Gastroesophageal sphincter (tissue), 3 donors: ENCODE results near the gene CMSS1.

ENCODE experiments used
- CTCF ChIP-seq, 4 experiments: fragments of 200-600 bp in 2 of 4; fragments of 450-650 bp in 2 of 4; sonication (generic) in 1 of 4; IDR thresholded peaks; one replicate each; pipeline ENCODE4 v1.5.1; 2017 to 2019; ENCODE audit warnings: antibody characterized with exemption in 4 of 4, mild to moderate bottlenecking in 2 of 4, moderate library complexity in 2 of 4
- EP300 ChIP-seq: sonication (generic); formaldehyde crosslinking; IDR thresholded peaks from one replicate; pipeline ENCODE4 v1.6.1; 2017; ENCODE audit warnings: antibody characterized with exemption, mild to moderate bottlenecking
- POLR2A ChIP-seq, 2 donors: fragments of 450-650 bp; IDR thresholded peaks; one replicate each; pipeline ENCODE4 v1.6.1; 2017; ENCODE audit warnings: antibody characterized with exemption in 2 of 2, mild to moderate bottlenecking in 2 of 2, moderate library complexity in 1 of 2

GRCh38 chr3:100165926-100166550 lies 348.4 kb downstream of the CMSS1 start:
- TF ChIP-seq CTCF (IDR thresholded peaks at IDR 0.05): no peak
- no peak for TF ChIP-seq POLR2A (IDR thresholded peaks at IDR 0.05)
- TF ChIP-seq EP300: no peak
